Glomerular endothelial cell (primary cell): ENCODE measurements around the gene SH3BGRL. TPM values are rescaled to one million over a fixed set of nuclear protein-coding genes. Genes with fewer than 3 reads are reported as not detected.

ENCODE experiments used
- total RNA-seq: library from RNA; depleted of rRNA; stranded (reverse); fragments of >200 nt; gene quantifications from 2 replicates; pipeline ENCODE4 v1.2.3, GENCODE V29; 2015

Gene SH3BGRL
- total RNA-seq, 1 donor from 2014 or later: 109 TPM

Other genes starting within 250 kb of the SH3BGRL start
- gene HMGN5, start 189 bp upstream of the SH3BGRL start, total RNA-seq: 0.29 and 5.5 TPM in 2 replicates